Measurements from ENCODE around the gene TRAM2.

TRAM2 gene

GRCh38 chr6:52500238-52501129, 76.4 kb downstream of the TRAM2 start:
- peaks cover 89 to 100% (median 100%) of the 10 kb centered on the region in 10 experiments for H3K4me1 ChIP-seq
- TF ChIP-seq Cebpa-rat (IDR thresholded peaks at IDR 0.05), result no peak
- peak overlapping the region; percentile 74 to 91 (median 86) for H3K4me2 ChIP-seq
- peaks cover 18 to 47% (median 30%) of the 10 kb centered on the region in 11 experiments; a peak in 21 of 22 replicates for H3K36me3 ChIP-seq
- no peaks in the 10 kb centered on the region for H3K9me3 ChIP-seq (replicated peaks in 1 of 11)
- no peaks in the 10 kb centered on the region for H3K27me3 ChIP-seq
- H4K20me1 ChIP-seq, result peaks cover 0 to 32% (median 0%) of the 10 kb centered on the region in 11 experiments; a peak in 2 of 22 replicates
- no peak overlapping the region for H3K4me3 ChIP-seq
- peak overlapping the region in 6 of 11 experiments; percentile 8 to 81 (median 74); a peak in 13 of 22 replicates for H3K9ac ChIP-seq
- peak overlapping the region in 8 of 11 experiments; percentile 38 to 94 (median 72); a peak in 18 of 22 replicates for H3K27ac ChIP-seq

GRCh38 chr6:52499681-52500236, 77.1 kb downstream of the TRAM2 start:
- peaks cover 13 to 46% (median 30%) of the 10 kb centered on the region in 11 experiments; a peak in 20 of 22 replicates for H3K36me3 ChIP-seq
- H3K4me2 ChIP-seq, result peak overlapping the region; percentile 74 to 91 (median 86)
- no peak overlapping the region for H3K4me3 ChIP-seq
- H3K4me1 ChIP-seq, result peaks cover 82 to 99% (median 95%) of the 10 kb centered on the region in 10 experiments
- H3K9ac ChIP-seq, result peak overlapping the region in 7 of 11 experiments; percentile 8 to 81 (median 71); a peak in 14 of 22 replicates
- H3K27me3 ChIP-seq, result no peaks in the 10 kb centered on the region
- peak overlapping the region in 8 of 11 experiments; percentile 38 to 94 (median 72); a peak in 18 of 22 replicates for H3K27ac ChIP-seq
- H3K9me3 ChIP-seq (replicated peaks in 1 of 11), result peaks cover 0 to 6% (median 4%) of the 10 kb centered on the region in 11 experiments; a peak in 13 of 22 replicates
- H4K20me1 ChIP-seq, result peaks cover 0 to 30% (median 0%) of the 10 kb centered on the region in 11 experiments; a peak in 2 of 22 replicates
- no peak for TF ChIP-seq Cebpa-rat (IDR thresholded peaks at IDR 0.05)

- no peak overlapping the region; a peak in 2 of 20 replicates for H3K4me3 ChIP-seq
Observed at GRCh38 chr6:52499026-52499425, 77.8 kb downstream of the TRAM2 start.

GRCh38 chr6:52498538-52499017, 78.3 kb downstream of the TRAM2 start:
- H3K4me1 ChIP-seq, result peaks cover 81 to 97% (median 93%) of the 10 kb centered on the region in 10 experiments
- peak overlapping the region in 10 of 11 experiments; percentile 35 to 94 (median 64); a peak in 19 of 22 replicates for H3K27ac ChIP-seq
- peaks cover 0 to 21% (median 0%) of the 10 kb centered on the region in 11 experiments; a peak in 2 of 22 replicates for H4K20me1 ChIP-seq
- H3K27me3 ChIP-seq, result no peaks in the 10 kb centered on the region
- H3K9me3 ChIP-seq (replicated peaks in 1 of 11), result peaks cover 0 to 10% (median 7%) of the 10 kb centered on the region in 11 experiments; a peak in 13 of 22 replicates
- peak overlapping the region in 4 of 10 experiments; percentile 15 to 30 (median 27); a peak in 8 of 20 replicates for H3K4me3 ChIP-seq
- H3K4me2 ChIP-seq, result peak overlapping the region; percentile 74 to 91 (median 86)
- H3K36me3 ChIP-seq, result peaks cover 7 to 45% (median 22%) of the 10 kb centered on the region in 11 experiments; a peak in 20 of 22 replicates
- H3K9ac ChIP-seq, result peak overlapping the region in 10 of 11 experiments; percentile 1 to 81 (median 50); a peak in 16 of 22 replicates
- TF ChIP-seq Cebpa-rat (IDR thresholded peaks at IDR 0.05), result no peak

More at GRCh38 chr6:52499026-52499425, 77.8 kb downstream of the TRAM2 start:
- peaks cover 81 to 97% (median 93%) of the 10 kb centered on the region in 10 experiments for H3K4me1 ChIP-seq
- peaks cover 7 to 45% (median 23%) of the 10 kb centered on the region in 11 experiments; a peak in 20 of 22 replicates for H3K36me3 ChIP-seq
- peak overlapping the region in 10 of 11 experiments; percentile 1 to 81 (median 50); a peak in 15 of 22 replicates for H3K9ac ChIP-seq
- no peak for TF ChIP-seq Cebpa-rat (IDR thresholded peaks at IDR 0.05)
- peaks cover 0 to 25% (median 0%) of the 10 kb centered on the region in 11 experiments; a peak in 2 of 22 replicates for H4K20me1 ChIP-seq
- peak overlapping the region in 10 of 11 experiments; percentile 35 to 94 (median 64); a peak in 19 of 22 replicates for H3K27ac ChIP-seq
- no peaks in the 10 kb centered on the region for H3K27me3 ChIP-seq
- peak overlapping the region; percentile 74 to 91 (median 86) for H3K4me2 ChIP-seq
- H3K9me3 ChIP-seq (replicated peaks in 1 of 11), result peaks cover 0 to 10% (median 7%) of the 10 kb centered on the region in 11 experiments; a peak in 13 of 22 replicates

GRCh38 chr6:52497652-52498408, 79.0 kb downstream of the TRAM2 start:
- Histone ChIP-seq H3K4me3 (peak overlapping the region in 4 of 10 experiments; percentile 15 to 30 (median 27); a peak in 8 of 20 replicates), H3K4me1 (peaks cover 81 to 97% (median 93%) of the 10 kb centered on the region in 10 experiments), H3K27me3 (no peaks in the 10 kb centered on the region), H3K27ac (peak overlapping the region in 10 of 11 experiments; percentile 35 to 94 (median 64); a peak in 19 of 22 replicates), H3K4me2 (peak overlapping the region; percentile 74 to 91 (median 86)), H4K20me1 (peaks cover 0 to 16% (median 0%) of the 10 kb centered on the region in 11 experiments; a peak in 1 of 22 replicates), H3K36me3 (peaks cover 7 to 42% (median 20%) of the 10 kb centered on the region in 11 experiments; a peak in 20 of 22 replicates), H3K9me3 (replicated peaks in 1 of 11) (peaks cover 0 to 10% (median 7%) of the 10 kb centered on the region in 11 experiments; a peak in 13 of 22 replicates), H3K9ac (peak overlapping the region in 10 of 11 experiments; percentile 1 to 81 (median 50); a peak in 17 of 22 replicates)
- TF ChIP-seq Cebpa-rat (IDR thresholded peaks at IDR 0.05), result peak in 10 of 11 experiments; percentile 26 to 98 (median 72); a peak in 14 of 22 replicates

- H3K27me3 ChIP-seq, result no peaks in the 10 kb centered on the region
- TF ChIP-seq Cebpa-rat (IDR thresholded peaks at IDR 0.05), result no peak
- peak overlapping the region in 6 of 11 experiments; percentile 28 to 94 (median 82); a peak in 10 of 22 replicates for H3K27ac ChIP-seq
- peaks cover 0 to 30% (median 8%) of the 10 kb centered on the region in 11 experiments; a peak in 16 of 22 replicates for H3K36me3 ChIP-seq
- peaks cover 0 to 16% (median 0%) of the 10 kb centered on the region in 11 experiments; a peak in 1 of 22 replicates for H4K20me1 ChIP-seq
- H3K9ac ChIP-seq, result peak overlapping the region in 3 of 11 experiments; percentile 19 to 81 (median 78); a peak in 2 of 22 replicates
- peak overlapping the region in 9 of 11 experiments; percentile 76 to 91 (median 86); a peak in 16 of 22 replicates for H3K4me2 ChIP-seq
- H3K4me3 ChIP-seq, result no peak overlapping the region
- H3K4me1 ChIP-seq, result peaks cover 81 to 97% (median 93%) of the 10 kb centered on the region in 10 experiments
- H3K9me3 ChIP-seq (replicated peaks in 1 of 11), result peaks cover 0 to 10% (median 7%) of the 10 kb centered on the region in 11 experiments; a peak in 13 of 22 replicates
Observed at GRCh38 chr6:52496631-52497030, 80.2 kb downstream of the TRAM2 start.

GRCh38 chr6:52495922-52496321, 80.9 kb downstream of the TRAM2 start:
- H3K36me3 ChIP-seq, result peaks cover 0 to 23% (median 7%) of the 10 kb centered on the region in 11 experiments; a peak in 7 of 22 replicates
- peaks cover 81 to 97% (median 93%) of the 10 kb centered on the region in 10 experiments for H3K4me1 ChIP-seq
- H4K20me1 ChIP-seq, result peaks cover 0 to 16% (median 0%) of the 10 kb centered on the region in 11 experiments; a peak in 1 of 22 replicates
- no peak overlapping the region for H3K4me3 ChIP-seq
- TF ChIP-seq Cebpa-rat (IDR thresholded peaks at IDR 0.05), result no peak
- peak overlapping the region in 8 of 11 experiments; percentile 76 to 91 (median 86); a peak in 15 of 22 replicates for H3K4me2 ChIP-seq
- peak overlapping the region in 4 of 11 experiments; percentile 79 to 94 (median 88); a peak in 8 of 22 replicates for H3K27ac ChIP-seq
- no peaks in the 10 kb centered on the region for H3K27me3 ChIP-seq
- peak overlapping the region in 2 of 11 experiments; percentile 34 to 81; a peak in 3 of 22 replicates for H3K9ac ChIP-seq
- H3K9me3 ChIP-seq (replicated peaks in 1 of 11), result peaks cover 0 to 10% (median 7%) of the 10 kb centered on the region in 11 experiments; a peak in 13 of 22 replicates
